HT-29 (cell line): ENCODE measurements around the gene KCNJ14. TPM values are rescaled to one million over a fixed set of nuclear protein-coding genes. Genes with fewer than 3 reads are reported as not detected.
A peak's percentile ranks its signal among the peaks of the same experiment; 100 is the strongest.
"Not testable (repeated sequence)": the region's sequence is repeated elsewhere in the genome, so short reads cannot be mapped to it uniquely, and the experiment has no call there.

ENCODE experiments used
- DNase-seq: peaks from one replicate; pipeline ENCODE4 v3.0.0-alpha.2; 2015; ENCODE audit warnings: low spot score
- total RNA-seq: library from RNA; depleted of rRNA; stranded (reverse); fragments of >200 nt; shearing (Covaris generic); gene quantifications from 2 replicates; pipeline ENCODE4 v1.2.3, GENCODE V29; 2014

Gene KCNJ14
- total RNA-seq, 1 experiment from 2014 or later = 3.6 TPM

- no peak for DNase-seq
These were observed 15.5 kb downstream of the KCNJ14 start for GRCh38 chr19:48470856-48471255.

- no peak for DNase-seq
These were observed 16.5 kb downstream of the KCNJ14 start for GRCh38 chr19:48471836-48472235.

GRCh38 chr19:48473161-48473966, 18.0 kb downstream of the KCNJ14 start:
- DNase-seq = no peak

GRCh38 chr19:48474084-48474592, 18.8 kb downstream of the KCNJ14 start:
- DNase-seq = no peak

- DNase-seq = no peak
These were observed 20.1 kb downstream of the KCNJ14 start for GRCh38 chr19:48475369-48476068.

- DNase-seq = no peak
These were observed 20.8 kb downstream of the KCNJ14 start for GRCh38 chr19:48476176-48476575.

- DNase-seq = no peak
These were observed 21.8 kb downstream of the KCNJ14 start for GRCh38 chr19:48477067-48477685.

GRCh38 chr19:48477698-48478338, 22.4 kb downstream of the KCNJ14 start:
- DNase-seq = no peak

GRCh38 chr19:48478339-48479256, 23.2 kb downstream of the KCNJ14 start:
- DNase-seq = no peak

- DNase-seq = no peak
These were observed 24.3 kb downstream of the KCNJ14 start for GRCh38 chr19:48479686-48480085.

- no peak for DNase-seq
These were observed 24.8 kb downstream of the KCNJ14 start for GRCh38 chr19:48480183-48480557.

GRCh38 chr19:48480558-48481500, 25.5 kb downstream of the KCNJ14 start:
- no peak for DNase-seq

GRCh38 chr19:48481846-48482639, 26.7 kb downstream of the KCNJ14 start:
- DNase-seq = no peak

- no peak for DNase-seq
These were observed 27.9 kb downstream of the KCNJ14 start for GRCh38 chr19:48483301-48483700.

GRCh38 chr19:48484247-48484893, 29.0 kb downstream of the KCNJ14 start:
- no peak for DNase-seq

- no peak for DNase-seq
These were observed 29.7 kb downstream of the KCNJ14 start for GRCh38 chr19:48484931-48485612.

GRCh38 chr19:48486706-48487105, 31.3 kb downstream of the KCNJ14 start:
- not testable (repeated sequence) for DNase-seq

GRCh38 chr19:48487544-48487943, 32.2 kb downstream of the KCNJ14 start:
- DNase-seq = peak; percentile 78
